GM19035 (cell line): ENCODE measurements around the gene BCCIP.

Experiments
- ATAC-seq: cut with Tn5 transposase; IDR thresholded peaks from one replicate; pipeline ENCODE4 v1.9.1; 2021; ENCODE audit not compliant: unreplicated experiment

The BCCIP gene

DNA sequence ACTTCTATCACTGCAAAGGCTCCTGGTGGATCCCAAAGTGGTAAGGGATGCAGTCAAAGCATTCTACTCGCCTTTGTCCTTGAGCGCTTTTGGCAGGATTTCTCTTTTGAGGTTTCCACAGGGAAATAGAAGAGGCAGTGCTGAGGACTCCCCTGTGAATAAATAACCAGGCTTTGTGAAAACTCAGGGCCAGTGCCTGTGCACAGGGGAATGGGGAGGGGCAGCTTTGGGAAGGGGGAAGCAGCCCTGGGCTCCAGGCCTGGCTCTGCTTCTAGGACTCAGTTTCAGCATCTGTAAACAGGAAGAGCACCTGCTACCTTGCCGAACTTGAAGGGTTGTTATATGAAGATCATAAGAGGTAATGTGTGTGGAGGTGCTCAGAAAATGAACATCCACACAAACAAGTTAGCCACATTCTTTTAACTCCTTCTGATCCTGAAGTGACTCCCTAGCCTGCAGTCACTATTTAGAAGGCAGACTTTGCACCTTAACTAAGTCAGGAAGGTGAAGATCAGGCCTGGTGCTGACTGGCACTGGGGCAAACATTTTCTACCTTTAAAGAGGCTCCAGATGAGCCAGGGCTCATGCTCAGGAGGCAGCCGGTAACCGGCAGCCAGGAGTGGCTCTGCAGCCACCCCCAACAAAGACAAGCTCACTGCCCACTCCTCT is 25.2 kb upstream of the BCCIP start:
- no peak for ATAC-seq

GRCh38 chr10:125799451-125800182 is 23.7 kb upstream of the BCCIP start:
- ATAC-seq = no peak

GRCh38 chr10:125801574-125801973 is 21.8 kb upstream of the BCCIP start:
- ATAC-seq = no peak

- no peak for ATAC-seq
These were observed 21.2 kb upstream of the BCCIP start for GRCh38 chr10:125802131-125802530.

DNA sequence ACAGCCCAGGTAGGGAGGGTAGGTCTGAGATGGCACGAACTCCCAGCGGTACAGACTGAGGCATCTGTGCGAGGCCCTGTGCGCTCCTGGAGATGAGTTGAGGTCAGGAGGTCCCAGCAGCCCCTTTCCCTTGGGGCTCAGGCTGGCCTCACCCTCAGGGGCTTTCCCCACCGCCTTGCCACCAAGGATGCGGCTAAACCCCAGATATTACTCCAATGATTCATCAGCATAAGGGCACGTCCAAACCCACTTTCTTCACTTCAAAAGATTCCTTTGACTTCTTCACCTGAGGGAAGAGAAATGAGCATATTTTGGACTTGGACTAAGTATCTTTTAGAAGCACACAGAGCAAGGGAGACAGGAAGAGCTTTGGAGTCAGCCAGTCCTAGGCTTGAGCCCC is 20.6 kb upstream of the BCCIP start:
- no peak for ATAC-seq

DNA sequence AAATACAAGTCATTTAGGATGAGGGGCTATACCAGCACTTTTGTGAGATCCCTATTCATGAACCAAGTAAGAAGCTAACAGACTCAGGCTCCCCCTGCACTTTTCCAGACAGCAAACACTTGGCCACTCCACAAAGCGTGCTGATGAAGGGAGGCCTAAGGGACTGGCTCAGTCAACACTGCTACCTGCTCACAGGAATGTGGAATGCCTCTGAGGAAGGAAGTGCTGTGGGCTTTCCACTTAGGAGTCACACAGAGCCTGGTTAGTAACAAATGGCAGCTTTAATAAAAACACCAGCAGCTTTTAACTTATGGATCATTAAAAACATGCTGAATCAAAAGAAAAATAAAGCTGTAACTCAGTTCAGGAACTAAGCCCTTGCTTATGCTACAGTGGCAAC is 15.3 kb upstream of the BCCIP start:
- ATAC-seq = no peak

DNA sequence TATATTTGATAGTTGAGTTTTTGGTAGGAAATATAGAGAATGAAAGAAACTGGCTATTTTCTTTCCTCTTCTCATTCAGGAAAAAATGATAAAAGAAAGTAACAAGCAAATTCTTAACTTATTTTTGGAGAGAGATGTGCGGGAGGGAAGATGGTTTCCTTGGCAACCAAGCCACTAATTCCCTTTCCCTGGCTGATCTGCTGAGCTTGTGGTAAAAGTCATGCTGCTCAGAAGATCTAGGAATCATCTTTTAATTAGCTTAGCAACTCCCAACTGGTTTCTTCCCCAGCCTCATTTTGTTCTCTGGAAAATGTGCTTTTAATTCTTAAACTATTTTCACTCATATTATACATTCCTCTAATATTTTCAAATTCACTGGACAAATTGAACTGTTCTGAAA is 12.1 kb upstream of the BCCIP start:
- ATAC-seq = no peak

GRCh38 chr10:125812128-125812750 is 11.1 kb upstream of the BCCIP start:
- ATAC-seq = no peak

DNA sequence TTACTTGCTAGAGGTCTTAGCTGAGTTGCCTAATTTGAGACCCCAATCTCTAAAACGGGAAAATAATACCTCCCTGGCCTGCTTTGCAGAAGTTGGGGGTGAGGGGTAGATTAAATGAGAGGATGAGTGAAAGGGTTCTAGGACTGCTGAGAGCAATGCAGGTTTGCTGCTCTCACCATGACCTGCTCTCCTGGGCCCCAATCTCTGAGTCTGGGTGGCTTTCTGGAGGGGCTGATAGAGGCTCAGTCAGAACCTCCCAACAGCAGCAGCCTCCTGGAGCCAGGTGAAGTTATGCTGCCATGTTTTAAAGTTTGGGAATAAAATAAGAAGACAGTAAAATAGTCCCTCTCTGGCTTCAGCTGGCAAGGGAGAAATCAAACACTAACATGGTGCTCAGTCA is 7.6 kb upstream of the BCCIP start:
- no peak for ATAC-seq

GRCh38 chr10:125816548-125816947 is 6.8 kb upstream of the BCCIP start:
- ATAC-seq = no peak

GRCh38 chr10:125817337-125817946 is 5.9 kb upstream of the BCCIP start:
- ATAC-seq = no peak

GRCh38 chr10:125820701-125821100 is 2.6 kb upstream of the BCCIP start:
- ATAC-seq = peak; percentile 51

DNA sequence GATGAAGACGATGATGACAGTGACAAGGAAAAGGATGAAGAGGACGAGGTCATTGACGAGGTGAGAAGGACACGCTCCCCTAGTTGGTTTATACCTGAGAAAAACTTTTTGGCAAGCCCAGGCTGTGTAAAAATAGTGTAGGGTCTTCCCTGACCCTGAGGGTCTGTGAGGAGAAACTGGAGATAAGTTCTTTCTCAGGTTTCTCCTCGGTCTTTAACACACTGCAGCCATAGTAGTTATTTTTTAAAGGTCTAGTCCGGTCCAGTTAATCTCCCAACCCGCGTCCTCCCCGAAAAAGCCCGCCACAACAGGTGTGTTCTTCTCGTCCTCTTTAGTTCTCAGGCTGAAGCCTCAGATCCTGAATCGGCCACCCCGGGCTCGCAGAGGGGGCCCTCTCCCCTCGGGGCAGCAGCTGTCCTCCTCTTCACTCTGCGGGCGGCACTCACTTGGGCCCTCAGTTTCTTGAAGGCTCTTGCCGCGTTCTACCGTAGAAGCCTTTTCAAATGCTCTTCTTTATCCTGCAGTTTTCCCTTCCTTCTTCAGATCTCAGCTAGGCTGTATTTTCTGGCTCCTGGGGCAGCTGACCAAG is 411 bp downstream of the BCCIP start:
- peak; percentile 3 for ATAC-seq

GRCh38 chr10:125824736-125825135 is 1.4 kb downstream of the BCCIP start:
- no peak for ATAC-seq

- ATAC-seq = no peak
These were observed 3.8 kb downstream of the BCCIP start for GRCh38 chr10:125827133-125827532.

- no peak for ATAC-seq
These were observed 5.0 kb downstream of the BCCIP start for GRCh38 chr10:125828311-125828710.

GRCh38 chr10:125836746-125837145 is 13.4 kb downstream of the BCCIP start:
- no peak for ATAC-seq

DNA sequence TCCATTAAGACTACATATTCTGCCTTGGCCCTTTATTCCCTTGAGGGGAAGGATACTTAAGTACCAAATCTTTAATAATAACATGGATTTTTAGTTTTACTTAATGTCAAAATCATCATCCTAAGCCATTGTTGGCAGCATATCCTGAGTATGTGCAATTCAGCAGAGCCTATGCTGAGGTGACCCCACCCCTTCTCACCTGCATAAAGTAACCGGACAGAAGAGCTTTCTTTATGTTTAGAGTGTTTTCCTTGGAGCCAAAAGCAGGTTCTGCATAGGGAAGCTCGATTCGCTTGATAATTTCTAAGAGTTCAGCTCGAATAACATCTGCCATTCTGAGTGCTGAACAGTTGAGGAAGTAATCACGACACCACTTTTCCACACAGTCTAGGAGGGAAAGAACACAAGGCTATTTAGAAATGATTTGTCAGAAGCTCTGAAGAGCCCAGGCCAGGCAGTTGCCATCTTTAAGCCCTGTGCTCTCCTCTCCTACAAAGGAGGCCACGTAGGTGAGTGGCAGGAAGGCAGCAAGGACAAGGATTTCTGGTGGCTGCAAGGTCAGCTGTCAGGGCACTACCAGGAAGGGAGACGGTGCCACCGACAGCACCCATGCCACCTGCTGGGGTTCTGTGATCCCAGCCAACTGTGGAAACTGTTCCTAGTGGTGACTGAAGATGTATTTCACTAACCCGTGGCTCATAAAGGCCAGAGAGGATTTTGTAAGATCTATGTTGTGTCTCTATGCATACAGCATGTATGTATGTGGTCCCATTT is 15.6 kb downstream of the BCCIP start:
- ATAC-seq = no peak

DNA sequence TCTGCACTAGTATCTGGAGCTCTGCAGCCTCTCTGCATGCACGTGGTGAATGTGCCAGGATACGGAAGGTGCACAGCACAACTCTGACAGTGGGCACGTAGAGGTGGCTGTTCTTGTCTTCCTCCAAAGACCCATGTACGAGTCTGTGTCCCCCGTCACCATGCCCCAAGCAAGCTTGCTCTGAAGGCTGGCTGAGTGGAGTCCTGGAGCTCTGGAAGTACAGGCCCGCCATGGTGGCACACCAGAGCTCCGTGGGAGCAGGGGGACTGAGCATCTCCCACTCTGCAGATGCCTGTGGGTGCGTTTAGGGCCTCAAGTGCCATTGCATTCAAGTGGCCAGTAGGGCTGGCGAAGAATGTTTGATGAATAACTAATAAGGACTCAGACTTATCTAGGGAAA is 17.1 kb downstream of the BCCIP start:
- no peak for ATAC-seq

DNA sequence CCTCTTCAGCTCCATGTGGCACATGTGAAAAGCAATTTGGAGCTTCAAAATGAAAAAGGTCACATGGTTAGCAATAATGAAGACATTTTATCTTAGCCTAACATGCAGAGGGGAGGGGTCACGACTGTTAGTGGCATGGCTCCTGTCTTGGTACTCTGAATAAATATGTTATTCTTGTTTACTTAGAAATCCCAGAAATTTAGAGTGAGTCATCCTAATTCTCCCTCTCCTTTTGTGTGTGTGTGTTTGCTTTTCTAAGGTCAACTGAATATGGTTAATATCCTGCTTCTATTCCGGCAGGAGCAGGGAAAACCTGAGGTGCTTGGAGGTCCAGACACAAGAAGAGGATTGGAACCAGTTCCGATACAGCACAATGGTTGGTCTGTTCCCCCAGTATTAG is 17.6 kb downstream of the BCCIP start:
- ATAC-seq = no peak
